Inferior parietal cortex (tissue), 1 donor: ENCODE measurements around the gene SARS2.
"Not testable (repeated sequence)": the region's sequence is repeated elsewhere in the genome, so short reads cannot be mapped to it uniquely, and the experiment has no call there.

Source experiments
- DNase-seq: peaks from one replicate; pipeline ENCODE4 v3.0.0-alpha.2; 2016; ENCODE audit errors: extremely low spot score

The SARS2 gene

DNA sequence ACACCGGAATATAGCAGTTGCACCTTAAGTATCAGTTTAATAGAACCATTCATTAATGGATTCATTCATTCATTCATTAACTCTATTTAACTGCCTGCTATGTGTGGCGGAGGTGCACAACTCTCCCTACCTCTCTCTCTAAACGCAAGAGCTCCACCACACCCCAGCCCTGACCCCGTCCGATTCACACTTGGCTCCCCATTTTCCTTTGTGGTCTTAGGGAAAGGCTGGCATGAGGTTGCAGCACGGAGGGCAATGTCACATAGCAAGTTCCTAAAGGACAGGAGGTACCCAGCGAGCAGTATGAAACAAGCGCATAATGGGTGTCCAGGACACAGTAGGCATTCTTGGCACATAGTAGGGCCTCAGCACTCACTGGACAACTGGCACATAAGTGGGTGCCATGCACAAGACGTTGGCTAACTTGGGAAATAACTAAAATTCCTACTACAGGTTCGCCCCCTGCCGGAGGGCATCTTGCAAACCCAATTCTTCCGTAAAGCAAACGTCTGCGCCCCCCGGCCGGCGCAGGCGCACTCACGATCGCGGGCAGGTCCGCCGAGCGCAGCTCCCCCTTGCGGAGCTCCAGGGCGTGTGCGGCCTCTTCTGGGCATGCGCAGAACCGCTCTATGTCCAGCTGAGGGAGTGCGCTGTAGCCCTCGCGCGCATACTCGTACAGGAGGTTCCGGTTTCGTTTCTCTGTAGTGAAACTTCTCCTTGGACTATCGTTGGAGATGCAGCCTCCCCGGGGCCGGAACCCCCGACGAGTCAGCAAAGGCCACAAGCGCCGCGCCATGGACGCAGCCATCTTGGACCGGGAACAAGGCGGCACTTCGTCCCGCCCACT lies at the start of gene SARS2:
Gene SARS2 (minus strand): TSS at position 835 of the 847 bp plus-strand sequence. CDS start 27 bp downstream, at position 808.
- DNase-seq, result peak; percentile 95

DNA sequence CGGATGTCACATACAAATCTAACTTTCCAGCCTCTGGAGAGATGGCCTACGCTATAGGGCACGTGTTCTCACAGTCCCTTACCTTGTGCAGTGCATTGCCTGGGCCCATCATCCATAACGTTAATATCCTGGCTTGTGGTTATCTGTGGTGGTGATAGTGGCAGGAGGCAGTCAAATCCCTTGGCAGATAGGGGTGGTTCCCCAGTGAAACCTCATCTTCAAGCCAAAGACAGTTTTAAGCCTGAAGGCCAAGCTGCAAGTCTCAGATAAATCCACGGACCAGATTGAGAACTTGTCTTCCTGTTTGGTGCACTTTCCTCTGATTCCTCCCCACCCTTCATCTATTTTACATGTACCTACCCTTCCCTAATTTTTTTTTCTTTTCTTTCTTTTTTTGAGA lies 49.2 kb upstream of the SARS2 start:
- no peak for DNase-seq

- DNase-seq, result no peak
These were observed 47.7 kb upstream of the SARS2 start for GRCh38 chr19:38978326-38978689.

DNA sequence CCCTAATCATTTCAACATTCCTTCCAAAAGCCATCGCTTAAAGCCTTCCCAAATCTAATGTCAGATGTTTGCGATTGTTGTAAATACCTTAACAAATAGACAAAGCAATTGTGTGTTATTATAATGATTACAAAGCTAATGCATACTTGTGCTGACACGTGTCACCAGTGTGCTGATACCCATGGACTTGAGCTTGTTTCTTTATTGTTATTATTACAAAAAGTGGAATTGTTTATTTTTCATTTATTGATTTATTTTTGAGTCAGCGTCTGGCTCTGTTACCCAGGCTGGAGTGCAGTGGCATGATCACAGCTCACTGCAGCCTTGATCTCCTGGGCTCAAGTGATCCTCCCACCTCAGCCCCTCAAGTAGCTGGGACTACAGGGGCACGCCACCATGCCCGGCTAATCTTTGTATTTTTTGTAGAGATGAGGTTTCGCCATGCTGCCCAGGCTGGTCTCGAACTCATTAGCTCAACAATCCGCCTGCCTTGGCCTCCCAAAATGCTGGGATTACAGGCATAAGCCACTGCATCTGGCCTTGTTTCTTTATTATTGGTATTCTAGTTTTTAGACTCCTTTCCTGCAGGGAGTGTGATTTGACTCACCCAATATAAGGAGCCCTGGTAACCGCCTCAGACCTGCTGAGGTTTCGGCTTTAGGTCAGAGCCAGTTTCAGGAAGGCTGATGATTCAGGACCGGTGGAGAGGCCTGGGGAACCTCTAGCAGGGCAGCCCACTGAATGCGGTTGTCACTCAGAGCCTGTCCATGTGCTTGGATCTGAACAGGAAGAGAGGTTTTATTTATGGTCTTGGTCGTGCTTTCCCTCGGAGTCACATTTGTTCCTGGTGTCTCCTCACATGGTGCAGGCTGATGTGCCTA lies 47.1 kb upstream of the SARS2 start:
- no peak for DNase-seq

GRCh38 chr19:38975861-38976271 lies 45.3 kb upstream of the SARS2 start:
- DNase-seq, result no peak

- DNase-seq, result peak; percentile 45
These were observed 44.8 kb upstream of the SARS2 start, which contains the start of gene FBXO17 for GRCh38 chr19:38975214-38975860. Gene FBXO17, minus strand, starts transcription at chr19:38975742. Its CDS starts 25,423 bp downstream, at chr19:38950319.

DNA sequence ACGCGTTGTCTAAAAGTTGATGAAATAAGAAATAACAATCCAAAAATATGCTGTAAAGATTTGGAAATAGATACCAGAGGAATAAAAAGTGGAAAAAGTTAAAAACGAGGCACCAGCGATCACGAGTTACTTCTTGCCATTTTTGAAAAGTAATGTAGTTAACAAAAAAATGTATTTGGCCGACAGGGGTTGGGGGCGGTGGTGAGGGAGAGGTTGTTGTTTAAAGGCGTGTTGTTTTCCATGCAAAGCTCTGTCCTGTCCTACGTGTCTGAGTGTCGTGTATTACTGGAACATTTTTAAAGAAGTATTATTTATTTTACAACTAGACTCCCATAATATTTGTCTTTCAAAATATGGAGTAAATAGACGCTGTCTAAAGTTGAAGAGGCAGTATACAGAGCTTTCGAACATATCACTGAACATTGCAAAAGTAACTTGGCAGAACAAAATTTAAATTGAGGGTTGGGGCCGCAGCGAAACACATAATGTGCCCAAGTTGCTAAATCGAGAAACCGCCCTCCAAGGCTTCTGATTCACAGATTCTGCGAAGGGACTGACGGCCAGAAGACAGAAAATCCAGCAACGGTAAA lies 44.2 kb upstream of the SARS2 start:
- DNase-seq, result no peak

GRCh38 chr19:38971672-38972071 lies 41.1 kb upstream of the SARS2 start:
- no peak for DNase-seq

DNA sequence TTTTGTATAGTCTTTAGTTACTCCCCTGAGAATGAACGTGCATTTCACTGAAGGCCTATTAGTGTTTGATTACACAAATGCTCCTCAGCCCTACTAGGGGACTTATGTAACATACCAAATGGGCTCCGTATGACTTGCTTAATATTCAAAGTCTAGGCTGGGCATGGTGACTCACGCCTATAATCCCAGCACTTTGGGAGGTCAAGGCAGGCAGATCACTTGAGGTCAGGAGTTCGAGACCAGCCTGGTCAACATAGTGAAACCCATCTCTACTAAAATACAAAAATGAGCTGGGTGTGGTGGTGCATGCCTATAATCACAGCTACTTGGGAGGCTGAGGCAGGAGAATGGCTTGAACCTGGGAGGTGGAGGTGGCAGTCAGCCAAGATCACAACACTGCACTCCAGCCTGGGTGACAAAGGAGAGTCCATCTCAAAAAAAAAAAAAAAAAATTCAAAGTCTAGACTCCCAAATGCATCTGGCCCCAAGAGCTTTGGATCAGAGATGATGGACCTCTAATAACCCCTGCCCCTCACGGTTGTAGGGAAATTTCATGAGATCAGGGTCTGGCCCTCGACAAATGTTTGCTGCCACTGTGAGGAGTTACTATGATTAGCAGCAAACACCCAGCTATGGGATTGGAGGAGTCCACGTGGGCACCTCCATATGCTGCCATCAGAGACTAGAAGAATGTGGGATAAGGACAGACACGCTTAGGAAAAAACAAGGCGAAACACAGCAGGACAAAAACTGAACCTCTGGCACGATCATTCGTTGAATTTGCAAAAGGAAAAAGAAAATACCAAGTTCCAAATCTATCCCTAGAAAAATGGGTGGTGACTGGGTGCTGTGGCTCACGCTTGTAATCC lies 40.3 kb upstream of the SARS2 start:
- DNase-seq, result no peak

DNA sequence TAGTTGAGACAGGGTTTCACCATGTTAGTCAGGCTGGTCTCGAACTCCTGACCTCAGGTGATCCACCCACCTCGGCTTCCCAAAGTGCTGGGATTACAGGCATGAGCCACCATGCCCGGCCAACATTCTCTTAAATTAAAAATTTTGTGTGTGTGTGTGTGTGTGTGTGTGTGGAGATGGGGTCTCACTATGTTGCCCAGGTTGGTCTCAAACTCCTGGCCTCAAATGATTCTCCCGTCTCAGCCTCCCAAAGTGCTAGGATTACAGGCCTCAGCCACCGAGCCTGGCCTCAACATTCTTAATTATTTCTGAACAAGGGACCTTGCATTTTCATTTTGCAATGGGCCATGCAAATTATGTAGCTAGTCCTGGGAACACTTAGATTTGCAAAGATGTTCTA lies 35.6 kb upstream of the SARS2 start:
- DNase-seq, result not testable (repeated sequence)

DNA sequence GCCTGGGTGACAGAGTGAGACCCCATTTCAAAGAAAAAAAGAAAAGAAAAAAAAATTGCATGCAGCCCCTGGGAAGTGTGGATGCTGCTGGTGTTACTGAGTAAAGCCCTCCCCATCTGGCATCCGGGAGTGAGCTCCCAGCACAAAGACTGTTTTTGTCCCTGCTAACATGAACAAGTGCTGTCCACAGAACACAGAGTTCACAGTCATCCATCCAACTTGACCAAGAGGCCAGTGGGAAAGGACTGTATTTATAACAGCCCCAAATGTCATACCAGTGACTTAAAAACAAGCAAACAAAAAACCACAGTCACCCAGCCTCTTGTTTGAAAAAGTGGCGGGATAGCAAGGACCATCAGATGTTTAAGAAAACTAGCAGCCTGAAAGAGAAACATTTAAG lies 34.2 kb upstream of the SARS2 start:
- DNase-seq, result no peak

DNA sequence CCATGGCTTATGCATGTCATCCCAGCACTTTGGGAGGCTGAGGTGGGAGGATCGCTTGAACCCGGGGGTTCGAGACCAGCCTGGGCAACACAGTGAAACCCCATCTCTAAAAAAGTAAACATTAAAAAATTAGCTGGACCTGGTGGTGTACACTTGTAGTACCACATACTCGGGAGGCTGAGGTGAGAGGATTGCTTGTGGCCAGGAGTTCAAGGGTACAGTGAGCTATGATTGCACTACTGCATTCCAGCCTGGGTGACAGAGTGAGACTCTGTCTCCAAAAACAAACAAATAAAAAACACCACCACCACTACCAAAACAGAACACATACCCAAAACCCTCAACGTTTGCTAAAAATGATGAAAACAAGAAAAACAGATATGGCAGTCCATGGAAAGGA lies 29.1 kb upstream of the SARS2 start:
- DNase-seq, result no peak

DNA sequence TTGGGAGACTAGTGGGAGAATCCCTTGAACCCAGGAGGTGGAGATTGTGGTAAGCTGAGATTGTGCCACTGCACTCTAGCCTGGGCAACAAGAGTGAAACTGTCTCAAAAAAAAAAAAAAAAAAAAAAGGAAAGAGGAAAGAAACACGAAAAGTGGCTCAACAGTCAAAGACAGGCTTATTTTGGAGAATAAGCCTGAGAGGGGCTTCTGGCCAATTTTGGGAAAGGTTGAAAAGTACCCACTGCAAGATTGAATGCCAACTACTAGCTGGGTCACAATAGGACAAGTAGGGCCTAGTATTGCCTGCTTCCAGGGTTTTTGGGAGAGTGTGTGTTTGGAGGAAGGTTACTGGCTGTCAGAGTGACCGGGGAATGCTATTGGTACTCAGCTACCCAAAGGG lies 27.7 kb upstream of the SARS2 start:
- no peak for DNase-seq

GRCh38 chr19:38956264-38956663 lies 25.7 kb upstream of the SARS2 start:
- DNase-seq, result no peak

DNA sequence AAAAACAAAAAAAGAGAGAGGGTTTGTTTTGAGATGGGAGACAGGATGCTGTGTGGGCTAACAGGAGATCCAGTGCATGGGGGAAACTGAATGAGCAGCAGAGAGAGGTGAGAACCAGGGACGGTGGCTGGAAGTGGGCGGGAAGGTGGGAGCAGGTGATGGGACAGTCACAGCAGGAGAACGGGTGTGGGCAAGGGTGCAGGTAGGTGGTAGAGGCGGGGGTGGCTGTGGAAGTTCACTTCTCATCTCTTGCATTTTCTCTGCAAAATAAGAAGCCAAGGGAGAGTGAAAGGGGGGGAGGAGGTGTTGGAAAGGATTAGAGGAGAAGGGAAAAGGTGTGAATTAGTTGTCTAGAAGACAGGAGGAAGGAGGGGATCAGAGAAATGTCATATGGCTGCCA lies 23.1 kb upstream of the SARS2 start:
- DNase-seq, result no peak

- peak; percentile 49 for DNase-seq
These were observed 22.0 kb upstream of the SARS2 start for GRCh38 chr19:38952395-38953165.

DNA sequence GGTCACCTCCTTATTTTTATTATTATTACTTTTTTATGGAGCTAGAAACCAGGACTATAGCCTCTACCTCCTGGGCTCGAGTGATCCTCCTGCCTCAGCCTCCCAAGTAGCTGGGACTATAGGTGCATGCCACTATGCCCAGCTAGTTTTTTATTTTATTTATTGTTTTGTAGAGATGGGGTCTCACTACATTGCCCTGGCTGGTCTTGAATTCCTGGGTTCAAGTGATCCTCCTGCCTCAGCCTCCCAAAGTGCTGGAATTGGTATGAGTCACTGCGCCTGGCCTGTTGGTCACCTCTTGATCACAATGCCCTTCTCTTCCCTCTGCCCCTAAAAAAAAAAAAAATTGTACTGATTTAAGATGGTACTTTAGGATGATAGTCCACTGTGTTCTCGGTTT lies 20.6 kb upstream of the SARS2 start:
- DNase-seq, result no peak

DNA sequence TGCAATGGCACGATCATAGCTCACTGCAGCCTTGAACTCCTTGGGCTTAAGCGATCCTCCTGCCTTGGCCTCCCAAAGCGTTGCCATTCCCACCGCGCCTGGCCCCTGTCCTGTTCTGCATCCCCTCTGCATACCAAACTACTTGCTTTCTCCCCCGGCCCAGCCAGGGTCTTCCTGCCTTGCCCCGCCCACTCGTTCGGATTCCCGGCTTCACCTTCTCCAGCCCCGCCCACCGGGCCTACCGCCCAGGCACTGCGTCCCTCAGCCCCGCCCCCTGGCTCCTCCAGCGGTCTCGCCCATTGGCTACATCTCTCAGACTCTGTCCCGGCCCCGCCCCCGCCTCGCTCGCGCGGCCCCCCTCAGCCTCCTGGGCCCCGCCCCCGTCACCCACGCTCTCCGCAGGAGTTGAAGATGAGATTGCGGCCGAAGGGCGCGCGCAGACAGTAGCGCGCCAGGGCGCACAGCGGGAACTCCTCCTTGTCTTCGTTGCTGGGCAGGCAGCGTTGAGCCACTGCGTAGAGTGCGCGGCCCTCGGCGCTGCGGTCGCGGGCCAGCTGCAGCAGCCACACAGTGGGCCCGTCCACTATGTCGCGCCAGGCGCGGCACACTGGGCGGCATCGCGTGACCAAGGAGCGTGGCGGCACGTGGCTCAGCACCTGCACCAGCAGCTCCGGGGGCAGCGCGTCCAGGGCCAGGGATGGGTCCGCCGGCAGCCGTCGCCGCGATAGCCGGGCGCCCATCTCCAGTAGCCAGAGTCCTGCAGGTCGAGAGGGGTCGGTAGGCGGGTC lies 19.2 kb upstream of the SARS2 start:
- DNase-seq, result peak; percentile 53
